Stimulated activated CD8-positive, alpha-beta memory T cell treated with anti-CD3 and anti-CD28 coated beads, Interleukin-15, amount 100 ng/mL, for 48 hours (primary cell): ENCODE results near the gene WFDC1.

Source experiments
- DNase-seq, 2 donors: peaks; one replicate each; pipeline ENCODE4 v3.0.0-alpha.2; 2020; ENCODE audit warnings: low read depth in 2 of 2

WFDC1 gene

DNA sequence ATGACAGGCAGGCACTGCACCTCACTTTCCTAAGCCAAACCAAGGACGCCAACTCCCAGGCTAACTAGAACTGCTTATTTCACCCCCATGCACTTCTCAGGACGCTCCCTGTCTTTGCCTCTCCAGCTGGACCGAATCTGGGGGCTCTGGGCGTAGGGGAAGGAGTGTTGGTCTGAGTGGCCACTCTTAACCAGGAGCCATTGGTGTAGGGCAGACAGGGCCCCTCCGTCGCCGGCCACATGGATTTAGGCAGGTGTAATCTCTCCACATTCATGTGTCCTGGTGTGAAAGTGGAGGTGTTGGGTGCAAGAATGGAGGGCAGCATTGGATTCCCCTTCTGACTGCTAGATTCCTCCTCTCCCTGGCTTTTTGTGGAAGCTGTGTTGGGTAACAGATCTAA, 83.4 kb downstream of the WFDC1 start:
- DNase-seq, result no peak

DNA sequence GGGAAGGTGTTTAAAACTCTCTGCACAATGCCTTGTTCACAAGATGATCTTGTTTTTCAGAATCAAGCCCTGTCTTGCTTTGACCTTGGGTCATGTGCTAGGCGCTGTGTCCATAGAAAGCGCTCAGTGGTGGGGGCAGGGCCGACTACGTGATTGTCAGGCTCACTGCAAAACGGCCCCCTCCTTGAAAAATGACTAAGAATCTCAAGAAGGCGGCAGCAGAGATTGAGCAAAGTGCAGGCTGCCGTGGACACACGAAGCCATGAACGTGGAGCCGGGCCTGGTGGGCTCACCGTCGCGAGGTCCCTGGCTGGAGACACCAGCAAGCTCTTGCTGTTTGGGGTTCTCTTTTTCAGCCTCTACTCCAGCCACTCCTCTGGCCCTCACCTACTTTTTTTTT, 83.9 kb downstream of the WFDC1 start:
- DNase-seq, result no peak

DNA sequence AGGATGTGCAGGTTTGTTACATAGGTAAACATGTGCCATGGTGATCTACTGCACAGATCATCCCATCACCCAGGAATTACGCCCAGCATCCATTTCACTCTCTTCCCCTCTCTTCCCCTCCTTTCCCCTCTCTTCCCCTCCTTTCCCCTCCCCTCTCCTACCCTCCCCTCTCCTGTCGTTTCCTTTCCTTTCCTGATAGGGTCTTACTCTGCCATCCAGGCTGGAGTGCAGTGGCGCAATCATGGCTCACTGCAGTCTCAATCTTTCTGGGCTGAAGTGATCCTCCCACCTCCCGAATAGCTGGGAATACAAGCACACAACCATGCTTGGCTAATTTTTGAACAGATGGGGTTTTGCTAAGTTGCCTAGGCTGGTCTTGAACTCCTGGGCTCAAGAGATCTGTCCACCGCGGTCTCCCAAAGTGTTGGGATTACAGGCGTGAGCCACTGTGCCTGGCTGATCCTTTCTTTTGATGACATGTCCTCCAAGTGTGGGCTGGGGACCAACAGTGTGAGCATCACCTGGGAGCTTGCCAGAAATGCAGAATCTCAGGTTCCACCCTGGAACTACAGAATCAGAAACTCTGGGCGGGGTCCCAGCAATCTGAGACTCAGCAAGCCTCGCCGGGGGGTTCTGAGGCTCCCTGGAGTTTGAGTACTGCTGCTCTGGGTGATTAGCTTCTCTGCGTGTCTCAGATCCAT, 84.5 kb downstream of the WFDC1 start:
- no peak for DNase-seq
